Measurements from ENCODE around the gene SEMA3B. TPM values are rescaled to one million over a fixed set of nuclear protein-coding genes. Genes with fewer than 3 reads are reported as not detected.

Gene SEMA3B
- total and polyA plus RNA-seq, 2 experiments from 2014 or later, result 67.7 to 104 TPM

DNA sequence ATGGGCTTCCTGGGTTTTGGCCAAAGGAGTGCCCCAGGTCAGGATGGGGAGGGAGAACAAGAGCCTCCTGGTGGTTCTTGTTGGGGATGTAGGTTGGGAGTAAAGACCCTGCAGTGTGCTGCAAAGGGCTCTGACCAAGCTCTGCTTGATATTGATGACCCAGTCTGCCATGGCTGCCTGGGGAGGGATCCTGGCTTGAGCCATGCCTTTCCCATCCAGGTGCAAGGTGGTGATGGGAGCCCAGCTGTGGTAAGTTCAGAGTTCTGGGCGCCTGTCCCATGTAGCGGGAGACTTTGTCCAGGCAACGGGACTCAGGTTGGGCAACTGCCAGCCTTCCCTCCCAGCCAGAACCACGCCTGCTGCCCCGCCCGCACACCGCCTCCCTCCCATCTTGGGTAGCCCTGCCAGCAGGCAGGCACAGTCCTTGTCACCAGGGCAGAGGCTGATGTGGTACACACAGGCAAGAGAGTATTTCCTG, 30.4 kb upstream of the SEMA3B start:
- TF ChIP-seq, protein P1, sequence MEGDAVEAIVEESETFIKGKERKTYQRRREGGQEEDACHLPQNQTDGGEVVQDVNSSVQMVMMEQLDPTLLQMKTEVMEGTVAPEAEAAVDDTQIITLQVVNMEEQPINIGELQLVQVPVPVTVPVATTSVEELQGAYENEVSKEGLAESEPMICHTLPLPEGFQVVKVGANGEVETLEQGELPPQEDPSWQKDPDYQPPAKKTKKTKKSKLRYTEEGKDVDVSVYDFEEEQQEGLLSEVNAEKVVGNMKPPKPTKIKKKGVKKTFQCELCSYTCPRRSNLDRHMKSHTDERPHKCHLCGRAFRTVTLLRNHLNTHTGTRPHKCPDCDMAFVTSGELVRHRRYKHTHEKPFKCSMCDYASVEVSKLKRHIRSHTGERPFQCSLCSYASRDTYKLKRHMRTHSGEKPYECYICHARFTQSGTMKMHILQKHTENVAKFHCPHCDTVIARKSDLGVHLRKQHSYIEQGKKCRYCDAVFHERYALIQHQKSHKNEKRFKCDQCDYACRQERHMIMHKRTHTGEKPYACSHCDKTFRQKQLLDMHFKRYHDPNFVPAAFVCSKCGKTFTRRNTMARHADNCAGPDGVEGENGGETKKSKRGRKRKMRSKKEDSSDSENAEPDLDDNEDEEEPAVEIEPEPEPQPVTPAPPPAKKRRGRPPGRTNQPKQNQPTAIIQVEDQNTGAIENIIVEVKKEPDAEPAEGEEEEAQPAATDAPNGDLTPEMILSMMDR (IDR thresholded peaks at IDR 0.05; ENCODE audit: poor library complexity), result no peak
- TF ChIP-seq EZH2phosphoT487 (IDR thresholded peaks at IDR 0.05; ENCODE audit: low read depth, severe bottlenecking, unreplicated experiment) (no peak), EZH2 (IDR thresholded peaks at IDR 0.05; ENCODE audit: borderline replicate concordance) (no peak)
- H3K9me3 ChIP-seq (ENCODE audit: low read depth), result no peaks in the 10 kb centered on the region
- H3K27me3 ChIP-seq, result no peaks in the 10 kb centered on the region
- 88% methylated on average over 7 of the region's 7 CpGs for WGBS (ENCODE audit: low lambda C conversion rate, missing lambda C conversion rate)
- no peaks in the 10 kb centered on the region for H3K36me3 ChIP-seq (replicated peaks; ENCODE audit: insufficient read depth, low read depth)
- H3K79me2 ChIP-seq, result peaks cover 74% of the 10 kb centered on the region
- peak; percentile 50 for DNase-seq (ENCODE audit: low spot score)
- peak overlapping the region; percentile 48 for H3K4me3 ChIP-seq
- peak overlapping the region; percentile 80 for H3K27ac ChIP-seq
- H3K4me1 ChIP-seq (ENCODE audit: insufficient read depth), result peaks cover 19% of the 10 kb centered on the region
- H3K4me2 ChIP-seq, result peak overlapping the region; percentile 100
- H4K20me1 ChIP-seq (ENCODE audit: insufficient read depth, poor library complexity, severe bottlenecking), result peaks cover 57% of the 10 kb centered on the region
- no peaks in the 10 kb centered on the region for H3K9me2 ChIP-seq (replicated peaks; ENCODE audit: insufficient read depth)
- no peak overlapping the region for H2AFZ ChIP-seq

DNA sequence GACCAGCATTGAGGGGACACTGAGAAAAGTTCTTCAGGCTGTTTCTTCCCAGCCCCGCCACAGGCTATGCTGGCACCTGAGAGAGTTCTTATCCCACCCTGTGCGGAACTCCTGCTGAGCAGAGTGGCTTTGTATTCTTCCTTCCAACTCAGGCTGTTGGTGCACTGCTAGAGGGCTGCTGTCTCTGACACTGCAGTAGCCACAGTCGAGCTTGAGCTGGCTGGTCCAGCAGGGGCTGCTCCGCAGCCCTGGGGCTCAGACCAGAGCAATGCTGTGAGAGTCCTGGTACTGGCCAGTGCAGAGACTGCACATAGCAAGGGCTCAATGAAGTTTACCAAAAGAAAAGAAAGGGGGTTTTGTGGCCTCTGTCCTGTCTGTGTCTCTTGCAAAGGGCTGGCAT, 29.3 kb upstream of the SEMA3B start:
- no peaks in the 10 kb centered on the region for H3K36me3 ChIP-seq (replicated peaks; ENCODE audit: insufficient read depth, low read depth)
- H3K4me3 ChIP-seq, result no peak overlapping the region
- WGBS (ENCODE audit: low lambda C conversion rate, missing lambda C conversion rate), result 71% methylated on average over 4 of the region's 4 CpGs
- no peak overlapping the region for H2AFZ ChIP-seq
- H3K27me3 ChIP-seq, result no peaks in the 10 kb centered on the region
- DNase-seq (ENCODE audit: low spot score), result no peak
- peak overlapping the region; percentile 100 for H3K4me2 ChIP-seq
- no peaks in the 10 kb centered on the region for H3K9me3 ChIP-seq (ENCODE audit: low read depth)
- TF ChIP-seq EZH2phosphoT487 (IDR thresholded peaks at IDR 0.05; ENCODE audit: low read depth, severe bottlenecking, unreplicated experiment) (no peak), EZH2 (IDR thresholded peaks at IDR 0.05; ENCODE audit: borderline replicate concordance) (no peak)
- TF ChIP-seq, protein P1 (IDR thresholded peaks at IDR 0.05; ENCODE audit: poor library complexity), result no peak
- H3K9me2 ChIP-seq (replicated peaks; ENCODE audit: insufficient read depth), result no peaks in the 10 kb centered on the region
- H3K27ac ChIP-seq, result no peak overlapping the region
- H3K79me2 ChIP-seq, result peaks cover 85% of the 10 kb centered on the region
- H4K20me1 ChIP-seq (ENCODE audit: insufficient read depth, poor library complexity, severe bottlenecking), result peaks cover 57% of the 10 kb centered on the region
- H3K4me1 ChIP-seq (ENCODE audit: insufficient read depth), result peaks cover 19% of the 10 kb centered on the region

DNA sequence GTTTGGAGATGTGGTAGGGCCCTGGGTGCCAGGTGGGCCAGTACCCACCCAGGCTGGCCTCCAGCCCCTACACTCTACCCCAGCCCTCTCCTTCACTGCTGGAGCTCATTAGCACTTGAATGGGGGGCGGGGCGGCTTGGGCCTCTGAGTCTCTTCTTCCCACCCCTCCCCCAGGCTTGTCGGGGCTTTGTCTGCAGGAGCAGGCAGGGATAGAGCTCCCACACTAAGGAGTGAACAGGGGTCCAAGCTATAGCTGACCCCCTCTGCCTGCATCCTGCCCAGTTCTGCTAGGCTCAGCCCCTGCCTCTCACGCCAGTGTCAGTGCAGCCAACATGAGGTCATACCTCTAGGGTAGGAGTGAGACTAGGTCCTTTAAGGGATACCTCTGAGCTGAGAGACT, 27.8 kb upstream of the SEMA3B start:
- Histone ChIP-seq H3K79me2 (peaks cover 98% of the 10 kb centered on the region), H3K4me3 (no peak overlapping the region), H3K9me2 (replicated peaks; ENCODE audit: insufficient read depth) (no peaks in the 10 kb centered on the region), H3K9me3 (ENCODE audit: low read depth) (no peaks in the 10 kb centered on the region), H3K4me1 (ENCODE audit: insufficient read depth) (peaks cover 29% of the 10 kb centered on the region), H3K36me3 (replicated peaks; ENCODE audit: insufficient read depth, low read depth) (no peaks in the 10 kb centered on the region), H2AFZ (no peak overlapping the region), H3K27me3 (no peaks in the 10 kb centered on the region), H3K4me2 (peak overlapping the region; percentile 29), H3K27ac (no peak overlapping the region), H4K20me1 (ENCODE audit: insufficient read depth, poor library complexity, severe bottlenecking) (peaks cover 57% of the 10 kb centered on the region)
- DNase-seq (ENCODE audit: low spot score), result peak; percentile 44
- TF ChIP-seq EZH2phosphoT487 (IDR thresholded peaks at IDR 0.05; ENCODE audit: low read depth, severe bottlenecking, unreplicated experiment) (no peak), EZH2 (IDR thresholded peaks at IDR 0.05; ENCODE audit: borderline replicate concordance) (no peak)
- TF ChIP-seq, protein P1 (IDR thresholded peaks at IDR 0.05; ENCODE audit: poor library complexity), result no peak
- WGBS (ENCODE audit: low lambda C conversion rate, missing lambda C conversion rate), result 62% methylated on average over 4 of the region's 4 CpGs

Data from hepatocyte (in vitro differentiated cells).